H1 (cell line): ENCODE measurements around the gene SGCD. TPM values are rescaled to one million over a fixed set of nuclear protein-coding genes. Genes with fewer than 3 reads are reported as not detected.

Experiments used
- CTCF ChIA-PET: fragments of 300-600 bp; sonication (Branson Sonifier 250); formaldehyde crosslinking; loops from one replicate; lab custom pipeline; 2021; ENCODE audit not compliant: partially characterized antibody; lab: Charles Lee
- POLR2A ChIA-PET: fragments of 300-600 bp; sonication (Branson Sonifier 250); formaldehyde crosslinking; loops from one replicate; lab custom pipeline; 2021; ENCODE audit warnings: inconsistent platforms; ENCODE audit not compliant: partially characterized antibody; lab: Charles Lee
- DNase-seq, 2 experiments: peaks; one replicate each; pipeline versions ENCODE4 v3.0.0 to v3.0.0-alpha.2; 2010 to 2022; ENCODE audit warnings: low spot score in 2 of 2, low read depth in 1 of 2, mixed read lengths in 1 of 2
- FAIRE-seq: peaks from 2 replicates; lab custom pipeline; 2011; peaks lifted over from hg19 to GRCh38; lab: Jason Lieb, UNC
- H2AFZ ChIP-seq: 2 replicates; pipeline ENCODE4 v1.8.1; 2012; ENCODE audit warnings: low read length, inconsistent platforms
- H2AK5ac ChIP-seq: 2 replicates; pipeline ENCODE4 v1.6.1; 2013; ENCODE audit warnings: low read depth, low read length
- H2BK120ac ChIP-seq: replicated peaks from 2 replicates; pipeline ENCODE3; 2013; ENCODE audit warnings: low read depth, low read length, inconsistent platforms
- H2BK12ac ChIP-seq: 2 replicates; pipeline ENCODE4 v1.6.1; 2013; ENCODE audit warnings: low read depth, low read length
- H2BK15ac ChIP-seq: 2 replicates; pipeline ENCODE4 v1.6.1; 2013; ENCODE audit warnings: low read length
- H2BK20ac ChIP-seq: 2 replicates; pipeline ENCODE4 v1.6.1; 2013; ENCODE audit warnings: low read length
- H2BK5ac ChIP-seq: 2 replicates; pipeline ENCODE4 v1.6.1; 2013; ENCODE audit warnings: low read depth, low read length
- H3K14ac ChIP-seq: 2 replicates; pipeline ENCODE4 v1.6.1; 2013; ENCODE audit warnings: inconsistent platforms; ENCODE audit not compliant: insufficient read length
- H3K18ac ChIP-seq: 2 replicates; pipeline ENCODE4 v1.6.1; 2013; ENCODE audit warnings: low read length; ENCODE audit errors: extremely low read depth
- H3K23ac ChIP-seq: 2 replicates; pipeline ENCODE4 v1.6.1; 2013; ENCODE audit warnings: inconsistent platforms; ENCODE audit not compliant: insufficient read length
- H3K23me2 ChIP-seq: 2 replicates; pipeline ENCODE4 v1.6.1; 2013; ENCODE audit warnings: low read depth, low read length
- H3K27ac ChIP-seq: 2 replicates; pipeline ENCODE4 v1.6.1; 2011; ENCODE audit warnings: low read depth, low read length, inconsistent platforms
- H3K27me3 ChIP-seq, 4 experiments: replicated peaks in 1 of 4; 1 replicate in 1 of 4; 2 replicates in 3 of 4; pipeline versions ENCODE4 v1.6.1 to v1.8.1; 2011 to 2013; ENCODE audit warnings: low read length in 3 of 4, mild to moderate bottlenecking in 3 of 4, inconsistent platforms in 2 of 4, mixed read lengths in 2 of 4, moderate library complexity in 1 of 4; ENCODE audit not compliant: control insufficient read depth in 3 of 4, insufficient read depth in 3 of 4; ENCODE audit errors: extremely low read depth in 1 of 4
- H3K36me3 ChIP-seq, 4 experiments: 2 replicates each; pipeline versions ENCODE4 v1.6.1 to v1.8.1; 2011 to 2013; ENCODE audit warnings: mild to moderate bottlenecking in 4 of 4, low read length in 3 of 4, moderate library complexity in 2 of 4, control low read depth in 1 of 4, inconsistent platforms in 1 of 4; ENCODE audit not compliant: insufficient read depth in 4 of 4, control insufficient read depth in 2 of 4
- H3K4ac ChIP-seq: replicated peaks from 2 replicates; pipeline ENCODE3; 2013; ENCODE audit warnings: low read length, low read depth, mixed read lengths, inconsistent platforms; ENCODE audit not compliant: insufficient read length
- H3K4me1 ChIP-seq, 4 experiments: replicated peaks in 1 of 4; 1 replicate in 1 of 4; 2 replicates in 3 of 4; pipeline versions ENCODE4 v1.6.1 to v1.8.1; 2011 to 2013; ENCODE audit warnings: low read length in 3 of 4, inconsistent platforms in 2 of 4, mixed read lengths in 1 of 4; ENCODE audit not compliant: insufficient read depth in 4 of 4, control insufficient read depth in 3 of 4
- H3K4me2 ChIP-seq, 2 experiments: 2 replicates each; pipeline versions ENCODE4 v1.6.1 to v1.8.1; 2011 to 2013; ENCODE audit warnings: low read depth in 2 of 2, low read length in 2 of 2, control low read depth in 1 of 2, inconsistent platforms in 1 of 2, mild to moderate bottlenecking in 1 of 2; ENCODE audit not compliant: insufficient read depth in 1 of 2
- H3K4me3 ChIP-seq, 4 experiments: fragments of 200-600, 300-600 bp in 1 of 4; sonication (generic), shearing (Covaris generic), sonication (Bioruptor Twin) in 1 of 4; 2 replicates each; pipeline versions ENCODE4 v1.5.1 to v1.8.1; 2011 to 2016; ENCODE audit warnings: low read length in 4 of 4, low read depth in 3 of 4, control low read depth in 2 of 4, inconsistent platforms in 2 of 4, mild to moderate bottlenecking in 2 of 4, mixed read lengths in 1 of 4, moderate library complexity in 1 of 4; ENCODE audit not compliant: insufficient read depth in 2 of 4; ENCODE audit errors: extremely low read depth in 1 of 4
- H3K56ac ChIP-seq: replicated peaks from 2 replicates; pipeline ENCODE3; 2013; ENCODE audit warnings: low read depth, mild to moderate bottlenecking, mixed read lengths, low read length, inconsistent platforms; ENCODE audit not compliant: insufficient read length
- H3K79me1 ChIP-seq: 2 replicates; pipeline ENCODE4 v1.6.1; 2013; ENCODE audit warnings: low read depth, low read length, control low read depth
- H3K79me2 ChIP-seq, 2 experiments: 2 replicates each; pipeline versions ENCODE4 v1.6.1 to v1.8.1; 2012 to 2013; ENCODE audit warnings: low read length in 2 of 2, mild to moderate bottlenecking in 2 of 2, inconsistent platforms in 1 of 2; ENCODE audit not compliant: insufficient read depth in 2 of 2, control insufficient read depth in 1 of 2
- H3K9ac ChIP-seq, 4 experiments: replicated peaks in 1 of 4; 1 replicate in 1 of 4; 2 replicates in 3 of 4; pipeline versions ENCODE4 v1.6.1 to v1.8.1; 2011 to 2013; ENCODE audit warnings: low read depth in 3 of 4, low read length in 3 of 4, control low read depth in 2 of 4, mild to moderate bottlenecking in 2 of 4, moderate library complexity in 2 of 4, inconsistent platforms in 1 of 4; ENCODE audit errors: extremely low read depth in 1 of 4
- H3K9me3 ChIP-seq, 2 experiments: 2 replicates each; pipeline versions ENCODE4 v1.6.1 to v1.8.1; 2012 to 2013; ENCODE audit warnings: mild to moderate bottlenecking in 2 of 2, moderate library complexity in 2 of 2, control low read depth in 1 of 2, inconsistent platforms in 1 of 2, low read depth in 1 of 2, low read length in 1 of 2, mixed read lengths in 1 of 2; ENCODE audit not compliant: insufficient read depth in 2 of 2
- H4K20me1 ChIP-seq, 2 experiments: replicated peaks in 1 of 2; 2 replicates each; pipeline versions ENCODE3 to v1.8.1; 2011 to 2013; ENCODE audit warnings: inconsistent platforms in 2 of 2, low read length in 2 of 2, mild to moderate bottlenecking in 1 of 2; ENCODE audit not compliant: insufficient read depth in 2 of 2, control insufficient read depth in 1 of 2
- H4K5ac ChIP-seq: 2 replicates; pipeline ENCODE4 v1.6.1; 2013; ENCODE audit warnings: low read length, low read depth, mixed read lengths, inconsistent platforms; ENCODE audit not compliant: insufficient read length
- H4K8ac ChIP-seq: 2 replicates; pipeline ENCODE4 v1.8.0; 2013; ENCODE audit warnings: mild to moderate bottlenecking, moderate library complexity, low read length, inconsistent platforms; ENCODE audit not compliant: insufficient read depth; ENCODE audit errors: extremely low read depth
- H4K91ac ChIP-seq: replicated peaks from 2 replicates; pipeline ENCODE3; 2013; ENCODE audit warnings: low read length, mixed read lengths, inconsistent platforms; ENCODE audit not compliant: insufficient read length
- CBX8 ChIP-seq: fragments of 300-800, 300-1000 bp; sonication (generic); IDR thresholded peaks from 2 replicates; pipeline ENCODE4 v1.7.1; 2016; ENCODE audit warnings: low read depth, low read length, borderline replicate concordance
- GABPA ChIP-seq: IDR thresholded peaks from 2 replicates; pipeline ENCODE4 v1.6.1; 2011; ENCODE audit warnings: mild to moderate bottlenecking, low read length, moderate library complexity, borderline replicate concordance; ENCODE audit not compliant: insufficient read depth
- WGBS, 2 experiments: shearing (Covaris generic) in 1 of 2; methylation state at CpG; one replicate each; pipeline versions ENCODE4 v1.1.6 to v1.1.7; 2013 to 2015; ENCODE audit warnings: low lambda C conversion rate in 2 of 2, mixed read lengths in 2 of 2, inconsistent platforms in 1 of 2, low coverage in 1 of 2, missing lambda C conversion rate in 1 of 2; ENCODE audit not compliant: insufficient replicate concordance in 2 of 2, insufficient coverage in 1 of 2, insufficient read length in 1 of 2; ENCODE audit errors: extremely low coverage in 1 of 2, missing lambda C conversion rate in 1 of 2; 5-methylcytosine and 5-hydroxymethylcytosine counted together
- polyA plus RNA-seq, 7 experiments: library from polyadenylated mRNA; depleted of rRNA in 3 of 7; stranded (reverse) in 5 of 7; unstranded in 2 of 7; fragments of >200 nt in 5 of 7; fragments of 200-250 nt in 2 of 7; gene quantifications; 1 replicate in 5 of 7; 2 replicates in 1 of 7; 4 replicates in 1 of 7; pipeline versions ENCODE4 v1.2.1 to v1.2.3, GENCODE V29; 2011 to 2013; ENCODE audit warnings: missing spikeins in 2 of 7, mixed read lengths in 2 of 7
- total RNA-seq: library from RNA; stranded (reverse); fragmentation: NEBNext Ultra II Directional; extraction: Animal tissue kit (Norgen Biotek cat#: 25700); gene quantifications from 2 replicates; pipeline ENCODE4 v1.2.1, GENCODE V29; 2021

Gene SGCD
- total and polyA plus RNA-seq, 2 of the 8 experiments (the other 6 are each of a cell fraction or from before 2014, with no cell fraction given): 0.04 to 0.08 TPM

GRCh38 chr5:156423597-156423996 lies 96.6 kb downstream of the SGCD start:
- H2AFZ ChIP-seq: no peak overlapping the region
- no peaks in the 10 kb centered on the region for H4K20me1 ChIP-seq
- H2BK120ac ChIP-seq: no peak overlapping the region
- H3K4me1 ChIP-seq: peaks cover 0 to 15% (median 8%) of the 10 kb centered on the region in 4 experiments; a peak in 4 of 7 replicates
- no peak overlapping the region for H3K4ac ChIP-seq
- H3K23me2 ChIP-seq: no peaks in the 10 kb centered on the region
- H2BK15ac ChIP-seq: no peak overlapping the region
- H3K27ac ChIP-seq: no peak overlapping the region
- DNase-seq: no peak
- no peak overlapping the region for H4K8ac ChIP-seq
- no peak overlapping the region for H3K18ac ChIP-seq
- H3K9me3 ChIP-seq: no peaks in the 10 kb centered on the region
- WGBS, 2 experiments: 63% methylated on average over 3 of the region's 3 CpGs; no CpG with 5 or more reads in 1 of the 2 experiments
- FAIRE-seq: no peak
- no peak overlapping the region for H3K56ac ChIP-seq
- TF ChIP-seq GABPA (no peak), CBX8 (no peak)
- TF ChIP-seq, all 59 proteins: peak for 0
- H2BK20ac ChIP-seq: no peak overlapping the region
- no peak overlapping the region for H3K4me2 ChIP-seq
- no peak overlapping the region for H2AK5ac ChIP-seq
- ChIA-PET CTCF (interaction anchor here (0.5 kb wide), 1 partner anchor 80 kb away, joined by 3 read pairs; no protein-coding TSS in a partner anchor), POLR2A (no interaction called here)
- no peak overlapping the region for H3K14ac ChIP-seq
- H3K27me3 ChIP-seq: no peaks in the 10 kb centered on the region
- peaks cover 0 to 3% (median 0%) of the 10 kb centered on the region in 4 experiments; a peak in 1 of 8 replicates for H3K36me3 ChIP-seq
- H3K79me1 ChIP-seq: no peaks in the 10 kb centered on the region
- no peaks in the 10 kb centered on the region for H3K79me2 ChIP-seq
- H4K91ac ChIP-seq: no peak overlapping the region
- H2BK5ac ChIP-seq: no peak overlapping the region
- H4K5ac ChIP-seq: no peak overlapping the region
- H3K23ac ChIP-seq: no peak overlapping the region
- no peak overlapping the region for H3K9ac ChIP-seq
- H2BK12ac ChIP-seq: no peak overlapping the region
- H3K4me3 ChIP-seq: no peak overlapping the region
